HG03442 (cell line): ENCODE measurements around the gene SYNRG.

ENCODE experiments used
- ATAC-seq: cut with Tn5 transposase; IDR thresholded peaks from one replicate; pipeline ENCODE4 v1.9.1; 2021; ENCODE audit warnings: mild to moderate bottlenecking, moderate library complexity; ENCODE audit not compliant: unreplicated experiment

SYNRG gene

DNA sequence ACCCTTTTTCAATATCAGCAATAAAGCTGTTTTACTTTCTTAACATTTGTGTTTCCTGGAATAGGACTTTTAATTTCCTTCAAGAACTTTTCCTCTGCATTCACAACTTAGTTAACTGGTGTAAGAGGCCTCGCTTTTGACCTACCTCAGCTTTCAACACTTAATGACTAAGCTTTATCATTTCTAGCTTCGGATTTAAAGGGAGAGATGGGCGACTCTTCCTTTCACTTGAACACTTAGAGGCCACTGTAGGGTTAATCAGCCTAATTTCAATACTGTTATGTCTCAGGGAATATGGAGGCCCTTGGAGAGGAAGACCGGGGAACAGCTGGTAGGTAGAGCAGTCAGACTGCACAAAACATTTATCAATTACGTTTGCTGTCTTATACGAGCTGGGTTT is 4.7 kb downstream of the SYNRG start:
- ATAC-seq = no peak

DNA sequence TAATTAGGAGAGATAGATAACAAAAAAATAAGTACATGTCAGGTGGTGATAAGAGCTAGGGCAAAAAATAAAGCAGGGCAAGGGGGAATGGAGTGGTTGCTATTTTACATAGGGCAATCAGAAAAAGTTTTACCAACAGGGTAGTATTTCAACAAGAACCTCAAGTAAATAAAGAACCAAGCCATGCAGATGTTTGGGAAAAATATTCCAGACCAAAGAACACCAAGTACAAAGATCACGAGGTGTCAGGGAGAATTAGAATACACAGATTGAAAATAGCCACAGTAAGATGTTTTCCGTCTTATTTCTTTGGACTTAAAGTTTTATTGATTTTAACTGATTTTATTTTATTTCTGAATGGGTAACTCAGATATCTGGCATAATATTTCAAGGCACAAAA is 11.1 kb downstream of the SYNRG start:
- ATAC-seq = no peak

DNA sequence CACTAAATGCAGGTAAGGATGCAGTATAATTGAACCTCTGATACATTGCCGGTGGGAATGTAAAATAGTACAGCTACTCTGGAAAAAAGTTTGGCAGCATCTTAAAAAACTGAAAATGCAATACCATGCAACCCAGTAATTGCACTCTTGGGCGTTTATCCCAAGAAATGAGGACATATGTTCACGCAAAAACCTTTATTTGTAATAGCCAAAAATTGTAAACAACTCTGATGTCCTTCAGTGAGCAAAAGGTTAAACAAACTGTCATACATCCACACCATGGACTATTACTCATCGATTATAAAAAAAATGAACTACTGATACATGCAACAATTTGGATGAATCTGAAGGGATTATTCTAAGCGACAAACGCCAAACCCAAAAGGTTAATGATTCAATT is 16.9 kb downstream of the SYNRG start:
- no peak for ATAC-seq

DNA sequence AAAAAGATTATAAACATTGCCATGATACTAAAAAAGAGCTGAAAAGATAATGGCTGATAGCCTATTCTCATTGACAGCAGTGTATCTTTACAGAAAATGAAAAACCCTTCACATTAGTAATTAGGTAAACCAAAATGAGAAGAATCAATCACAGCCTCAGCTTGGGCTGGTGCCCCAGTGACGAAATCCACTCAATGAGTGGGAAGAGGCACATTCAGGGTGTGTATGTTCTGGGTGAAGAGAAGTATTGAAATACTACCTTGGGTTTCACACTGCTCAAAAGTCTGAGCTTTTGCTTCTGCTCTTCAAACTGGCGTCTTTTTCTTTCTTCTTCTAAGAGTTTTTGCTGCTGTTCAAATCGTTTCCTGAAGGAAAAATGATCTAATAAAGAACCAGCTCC is 24.2 kb downstream of the SYNRG start:
- ATAC-seq = no peak

DNA sequence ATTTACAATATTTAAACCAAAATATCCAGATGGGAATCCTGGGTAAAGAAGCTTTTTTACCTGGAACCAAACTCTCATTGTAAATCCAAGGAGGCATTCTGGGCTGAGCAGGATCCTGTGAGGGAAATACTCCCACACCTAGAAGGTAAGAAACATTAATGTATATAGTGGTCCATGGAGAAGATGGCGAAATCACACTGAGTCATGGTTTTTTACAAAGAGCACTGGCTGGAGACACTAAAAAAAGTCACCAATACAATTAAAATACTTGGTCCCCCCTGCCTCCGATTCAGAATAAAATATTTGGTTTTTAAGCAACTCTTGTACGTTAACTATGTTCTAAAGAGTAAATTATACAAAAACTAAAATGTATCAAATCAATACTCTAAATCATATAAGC is 32.9 kb downstream of the SYNRG start:
- no peak for ATAC-seq

DNA sequence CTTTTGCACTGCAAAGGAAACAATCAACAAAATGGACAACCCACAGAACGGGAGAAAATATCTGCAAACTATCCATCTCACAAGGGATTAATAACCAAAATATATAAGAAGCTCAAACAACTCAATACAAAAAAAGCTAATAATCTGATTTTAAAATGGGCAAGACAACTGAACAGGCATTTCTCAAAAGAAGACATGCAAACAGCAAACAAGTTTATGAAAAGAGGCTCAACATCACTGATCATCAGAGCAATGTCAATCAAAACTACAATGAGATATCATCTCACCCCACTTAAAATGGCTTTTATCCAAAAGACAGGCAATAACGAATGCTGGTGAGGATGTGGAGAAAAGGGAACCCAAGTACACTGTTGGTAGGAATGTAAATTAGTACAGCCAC is 34.8 kb downstream of the SYNRG start:
- no peak for ATAC-seq

DNA sequence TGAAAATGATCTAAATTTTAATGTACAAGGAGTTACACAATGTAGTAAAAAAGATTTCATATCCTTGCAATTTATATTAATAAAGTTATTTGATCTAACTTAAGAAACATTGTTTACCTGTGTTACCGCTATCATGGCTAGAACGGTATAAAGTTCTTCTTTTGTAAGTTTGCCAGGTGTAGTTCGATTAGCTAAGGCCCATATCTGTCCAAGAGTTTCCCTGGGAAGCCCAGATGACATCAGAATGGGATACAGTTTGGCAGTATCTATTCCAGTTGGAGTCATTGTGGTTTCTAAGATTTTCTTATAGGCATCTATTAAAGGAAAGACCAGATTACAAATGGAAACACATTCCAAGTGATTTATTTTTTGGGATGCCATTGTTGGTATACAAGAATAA is 37.5 kb downstream of the SYNRG start:
- ATAC-seq = no peak

DNA sequence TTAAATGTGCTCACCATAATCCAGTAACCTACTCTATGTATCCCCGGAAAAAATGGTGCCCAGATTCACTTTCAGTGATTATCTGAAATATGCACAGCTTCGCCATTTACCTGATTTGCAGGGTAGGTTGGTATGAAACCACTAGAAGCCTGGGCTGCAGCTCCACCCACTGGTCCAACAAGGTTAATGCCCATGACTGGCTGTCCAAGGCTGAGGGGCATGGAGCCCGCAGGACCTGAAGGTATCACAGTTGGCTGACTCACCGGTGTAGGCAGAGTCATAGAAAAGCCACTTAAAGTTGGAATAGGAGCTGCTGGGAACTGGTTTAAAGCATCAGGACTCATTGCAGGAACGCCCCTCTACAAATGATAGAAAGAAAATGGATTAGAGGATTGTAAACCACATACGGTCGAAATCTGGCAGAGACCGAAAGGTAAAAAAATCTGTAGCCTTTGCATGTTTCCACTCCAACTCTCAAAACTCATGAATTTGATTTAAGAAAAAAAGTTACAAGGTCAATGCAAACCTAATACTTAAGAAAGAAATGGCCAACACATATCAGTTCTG is 38.6 kb downstream of the SYNRG start:
- no peak for ATAC-seq

DNA sequence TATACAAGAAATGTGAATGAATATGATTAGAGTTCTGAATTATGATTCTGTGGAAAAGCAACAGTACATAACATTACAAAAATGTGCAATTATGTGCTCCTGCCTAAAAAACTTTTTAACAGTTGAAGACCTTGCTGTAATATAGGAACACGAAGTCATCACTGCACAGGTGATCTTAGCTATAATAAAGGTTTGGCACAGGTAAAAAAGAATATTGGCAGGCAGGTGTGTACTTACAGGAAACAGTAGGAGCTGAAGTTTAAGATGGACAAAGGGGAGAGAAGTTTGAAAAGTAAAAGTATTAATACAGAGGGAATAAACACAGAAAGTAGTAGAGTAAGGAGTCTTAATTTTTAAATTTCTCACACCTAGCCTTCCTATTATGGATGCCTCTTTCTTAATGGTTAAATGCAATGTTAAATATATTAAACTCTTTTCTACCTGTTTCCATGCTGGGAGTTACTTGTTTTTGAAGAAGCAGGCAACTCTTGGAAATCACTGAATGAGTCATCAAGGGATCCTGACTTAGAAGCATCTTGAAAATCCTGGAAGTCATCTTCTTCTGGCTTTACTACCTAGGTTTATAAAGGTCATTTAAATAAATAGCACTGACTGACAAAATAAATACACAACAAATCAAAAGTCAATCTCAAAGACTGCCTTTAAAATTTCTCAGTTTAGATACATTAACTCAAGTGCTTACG is 40.7 kb downstream of the SYNRG start:
- ATAC-seq = no peak

DNA sequence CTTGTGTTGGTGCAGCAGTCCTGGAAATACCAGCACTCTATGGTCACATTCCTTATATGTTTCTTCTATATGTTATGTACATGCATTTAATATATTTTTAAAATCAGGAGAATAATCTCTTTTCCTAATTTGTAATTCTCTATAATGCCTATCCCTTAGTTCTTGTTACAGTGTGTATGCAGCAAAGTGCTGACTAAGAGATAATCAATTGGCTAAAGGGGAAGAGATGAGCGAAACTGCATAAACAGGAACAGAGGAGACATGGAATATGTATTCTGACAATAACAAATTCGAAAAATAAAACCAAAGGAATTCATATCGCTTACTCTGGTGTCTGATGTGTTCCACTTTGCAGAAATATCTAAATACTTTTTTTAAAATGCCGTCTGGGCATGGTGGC is 41.7 kb downstream of the SYNRG start:
- no peak for ATAC-seq

DNA sequence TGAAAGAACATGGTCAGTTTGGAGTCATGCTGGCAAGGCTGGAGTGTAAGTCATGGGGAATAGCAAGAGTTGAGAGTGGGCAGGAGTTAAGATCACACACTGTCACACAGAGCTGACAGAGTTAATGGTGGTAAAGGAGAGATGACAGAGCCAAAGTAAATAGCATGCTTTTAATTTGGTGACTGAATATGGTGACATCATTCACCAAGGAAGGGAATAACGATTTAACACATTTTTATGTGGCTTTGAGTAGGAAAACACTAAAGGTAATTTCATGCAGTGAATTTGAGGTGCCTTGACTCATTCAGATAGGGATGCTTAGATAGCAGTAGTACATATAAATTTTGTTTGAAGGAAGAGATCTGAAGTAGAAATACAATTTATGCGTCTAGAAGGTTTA is 42.1 kb downstream of the SYNRG start:
- ATAC-seq = no peak

DNA sequence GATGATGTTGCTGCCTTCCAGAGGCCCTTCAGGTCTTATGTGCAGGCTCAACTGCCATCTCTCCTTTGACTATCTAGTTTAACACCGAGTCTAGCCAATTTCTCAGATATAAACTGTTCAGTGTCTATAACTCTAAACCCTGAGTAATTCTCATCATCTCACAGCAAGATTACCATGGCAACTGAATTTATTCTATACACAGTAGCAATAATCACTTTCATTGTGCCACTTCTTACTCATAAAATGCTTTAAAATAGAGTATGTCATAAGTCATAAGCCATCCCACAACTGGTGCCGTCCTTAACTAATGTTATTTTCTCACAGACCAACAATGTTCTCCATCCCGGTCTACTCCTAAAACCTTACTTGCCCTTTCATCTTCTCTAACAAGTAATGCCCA is 45.0 kb downstream of the SYNRG start:
- no peak for ATAC-seq

DNA sequence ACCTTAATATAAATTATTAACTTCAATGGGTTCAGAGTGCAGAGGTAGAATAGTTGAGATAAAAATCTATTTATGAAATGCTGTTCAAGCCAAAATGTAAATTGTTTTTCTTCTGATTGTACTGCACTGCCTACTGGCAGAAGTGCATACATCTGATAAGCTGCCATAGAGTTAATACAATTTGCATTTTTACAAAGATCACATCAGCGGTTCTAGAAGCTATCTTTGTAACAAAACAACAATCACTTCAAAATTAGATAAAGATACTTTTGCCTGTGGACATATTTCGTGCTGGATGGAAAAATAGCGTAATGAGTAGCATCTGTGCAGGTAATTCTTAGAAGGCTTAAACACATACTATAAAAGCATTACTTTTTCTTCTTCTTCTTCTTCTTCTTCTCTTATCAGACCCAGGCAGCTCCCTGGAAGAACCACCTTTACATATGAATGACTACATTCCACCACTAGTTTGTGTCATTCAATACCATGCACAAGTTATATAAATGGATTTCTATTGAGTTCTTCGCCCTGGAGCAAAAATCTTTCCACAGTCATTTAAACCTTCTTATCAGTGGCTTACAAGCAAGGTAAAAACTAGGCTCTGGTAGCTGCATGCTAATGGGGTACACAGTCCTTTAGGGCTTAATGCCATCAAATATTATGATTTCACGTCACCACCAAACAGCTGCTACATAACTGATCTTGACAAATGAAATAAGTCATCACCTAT is 47.0 kb downstream of the SYNRG start:
- ATAC-seq = no peak

DNA sequence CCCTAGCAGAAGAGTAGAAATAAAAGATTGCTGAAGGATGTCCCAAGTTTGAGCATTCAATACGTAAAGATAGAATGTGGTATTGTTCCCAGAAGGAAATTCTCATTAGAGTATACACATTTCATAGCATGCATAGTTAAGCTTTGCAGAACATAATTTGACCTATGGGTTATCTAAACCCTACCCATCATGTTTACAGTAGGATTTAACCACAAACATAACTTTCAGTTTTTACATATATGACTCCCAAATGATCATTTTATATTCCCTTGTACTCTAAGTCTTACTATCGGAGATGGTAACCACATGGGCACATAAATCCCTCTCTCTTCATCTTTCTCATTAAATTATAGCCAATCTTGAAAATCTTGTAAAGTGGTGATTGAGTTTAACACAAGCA is 50.9 kb downstream of the SYNRG start:
- ATAC-seq = no peak

DNA sequence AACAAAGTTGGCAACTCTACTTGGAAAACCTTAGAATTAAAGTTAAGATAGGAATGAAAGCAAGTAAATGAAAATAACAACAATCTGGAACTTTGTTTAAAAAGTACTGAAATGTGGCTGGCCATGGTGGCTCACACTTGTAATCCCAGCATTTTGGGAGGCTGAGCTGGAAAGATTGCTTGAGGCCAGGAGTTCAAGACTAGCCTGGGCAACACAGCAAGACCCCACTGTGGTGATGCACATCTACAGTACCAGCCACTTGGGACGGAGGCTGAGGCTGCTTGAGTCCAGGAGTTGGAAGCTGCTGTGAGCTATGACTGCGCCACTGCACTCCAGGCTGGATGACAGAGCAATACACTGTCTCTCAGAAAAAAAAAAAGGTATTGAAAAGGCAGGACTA is 51.7 kb downstream of the SYNRG start:
- no peak for ATAC-seq

DNA sequence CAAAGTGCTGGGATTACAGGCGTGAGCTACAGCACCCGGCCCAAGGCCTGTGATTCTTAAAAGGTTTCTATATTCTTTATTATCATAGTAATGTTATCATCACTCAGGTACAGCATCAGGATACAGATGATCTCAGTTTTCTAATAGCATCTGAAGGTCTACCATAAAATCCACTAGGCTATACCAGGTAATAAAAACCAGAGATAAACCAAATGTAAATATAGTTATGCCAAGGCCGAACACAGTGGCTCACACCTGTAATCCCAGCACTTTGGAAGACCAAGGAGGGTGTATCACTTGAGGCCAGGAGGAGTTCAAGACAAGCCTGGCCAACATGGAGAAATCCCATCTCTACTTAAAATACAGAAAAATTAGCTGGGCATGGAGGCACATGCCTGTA is 53.8 kb downstream of the SYNRG start:
- ATAC-seq = no peak

DNA sequence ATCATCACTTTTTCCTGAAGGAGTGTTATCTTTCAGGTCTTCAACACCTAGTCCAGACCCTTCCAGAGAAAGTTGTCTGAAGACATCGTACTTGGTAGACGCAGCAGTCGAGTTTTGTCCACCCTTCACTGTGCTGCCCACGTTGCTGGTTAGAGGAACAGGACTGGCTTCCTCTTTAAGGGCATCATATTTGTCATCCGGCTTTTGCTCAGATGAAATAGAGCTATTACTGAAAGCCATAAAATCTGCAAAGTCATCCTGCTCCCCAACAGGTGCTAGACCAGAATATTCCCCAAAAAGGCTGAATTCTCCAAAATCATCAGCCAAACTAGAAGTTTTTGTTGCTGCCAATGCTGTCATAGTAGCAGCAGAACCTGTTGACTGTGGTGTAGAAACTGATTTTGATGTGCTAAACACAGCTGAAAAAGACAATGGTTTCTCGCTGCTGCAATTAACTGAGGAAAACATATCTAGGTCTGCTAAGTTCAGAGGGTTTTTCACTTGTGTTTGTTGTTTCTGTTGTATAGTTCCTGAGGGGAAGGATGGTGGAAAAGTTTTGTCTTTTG is 55.7 kb downstream of the SYNRG start:
- ATAC-seq = no peak

DNA sequence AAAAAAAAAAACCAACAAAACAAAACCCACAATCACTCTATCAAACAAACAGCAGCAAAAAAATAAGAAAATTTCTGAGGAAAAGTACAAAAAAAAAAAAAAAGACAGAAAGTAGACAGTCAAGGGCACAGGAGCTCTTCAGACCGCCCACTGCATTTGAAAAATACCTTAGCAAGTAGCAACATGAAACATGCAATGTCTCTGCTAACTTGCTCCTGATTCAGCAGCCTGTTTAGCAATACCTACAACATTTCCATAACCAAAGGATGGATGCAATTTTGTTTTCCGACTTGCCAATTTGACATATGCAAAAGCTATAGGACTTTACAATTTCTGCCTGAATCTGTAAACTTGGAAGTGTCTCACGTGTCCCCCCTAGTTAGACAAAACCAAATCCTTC is 57.4 kb downstream of the SYNRG start:
- no peak for ATAC-seq

DNA sequence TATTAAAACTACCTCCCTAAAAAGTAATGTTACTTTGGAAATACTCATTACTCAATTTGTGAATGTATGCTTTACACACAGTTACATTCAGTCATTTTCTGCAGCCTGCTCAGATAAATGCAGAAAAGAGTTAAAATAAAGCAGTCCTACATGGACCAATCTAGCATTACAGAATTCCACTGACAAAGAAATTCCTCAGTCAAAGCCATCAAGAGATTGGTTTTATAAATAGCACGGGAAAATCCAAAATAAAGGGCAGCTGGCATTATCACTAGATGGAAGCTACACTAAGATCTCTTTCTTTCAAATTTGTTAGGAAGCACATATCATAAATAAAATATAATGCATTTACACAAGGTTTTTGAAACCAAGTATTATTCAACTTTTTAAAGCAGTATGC is 61.2 kb downstream of the SYNRG start:
- no peak for ATAC-seq

DNA sequence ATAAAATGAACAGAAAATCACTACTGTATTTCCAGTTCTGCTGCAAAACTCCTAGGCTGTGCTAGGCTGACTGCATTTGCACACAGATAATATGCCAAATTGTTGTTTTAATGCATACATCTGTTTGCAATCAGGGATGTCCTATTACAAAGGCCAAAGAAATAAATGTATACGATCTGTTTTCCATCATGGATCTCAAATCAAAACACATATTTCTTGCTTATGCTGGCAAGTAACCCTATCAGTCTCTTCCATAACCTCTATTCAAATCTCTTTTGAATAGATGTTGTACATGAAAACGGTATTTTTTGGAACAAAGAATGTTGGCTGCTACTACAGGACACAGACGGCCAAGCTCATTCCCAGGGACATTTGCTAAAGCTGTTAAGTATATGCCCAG is 62.9 kb downstream of the SYNRG start:
- ATAC-seq = no peak

DNA sequence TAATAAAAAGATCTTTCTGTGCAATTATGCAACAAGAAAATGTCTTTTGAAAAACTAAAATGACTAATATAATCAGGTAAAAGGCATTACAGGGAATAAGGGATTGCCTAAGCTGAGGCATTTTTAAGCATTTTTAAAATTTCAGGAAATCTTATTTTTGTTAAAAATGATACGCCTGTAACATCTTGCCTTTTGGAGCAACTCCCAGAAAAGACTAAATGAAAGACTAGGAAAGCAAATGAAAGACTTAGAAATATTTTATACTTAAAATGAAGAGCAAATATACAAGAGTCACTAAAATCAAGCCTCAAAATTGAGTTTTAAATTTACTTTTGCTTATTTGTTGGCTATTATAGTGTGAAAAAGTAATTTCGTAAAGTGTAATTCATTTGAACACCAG is 63.7 kb downstream of the SYNRG start:
- no peak for ATAC-seq

DNA sequence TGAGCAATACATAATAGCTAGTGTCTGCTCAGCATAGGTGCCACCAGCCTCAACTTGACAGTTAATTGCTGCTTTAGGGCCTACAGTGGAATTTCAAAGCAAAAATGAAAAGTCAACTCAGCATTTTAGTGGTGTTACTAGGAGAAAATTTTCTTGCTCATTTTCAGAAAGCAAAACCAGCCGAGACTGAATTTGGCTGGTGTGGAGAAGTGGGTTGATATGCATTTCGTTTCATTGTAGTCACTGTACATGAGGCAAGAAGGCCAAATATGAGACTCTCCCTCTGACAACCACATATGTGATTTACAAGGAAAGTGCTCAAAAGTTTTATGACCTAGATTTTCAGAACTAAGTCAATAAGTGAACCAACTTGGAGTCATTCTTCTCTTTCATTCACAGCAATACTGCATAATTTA is 65.6 kb downstream of the SYNRG start:
- ATAC-seq = no peak
